ENCODE results near the gene NCSTN. TPM values are rescaled to one million over a fixed set of nuclear protein-coding genes. Genes with fewer than 3 reads are reported as not detected.

NCSTN gene
- total and polyA plus RNA-seq, 9 of the 15 experiments (the other 6 are each of a cell fraction or from before 2014, with no cell fraction given): 21.3 to 91.1 (median 57.9) TPM

DNA sequence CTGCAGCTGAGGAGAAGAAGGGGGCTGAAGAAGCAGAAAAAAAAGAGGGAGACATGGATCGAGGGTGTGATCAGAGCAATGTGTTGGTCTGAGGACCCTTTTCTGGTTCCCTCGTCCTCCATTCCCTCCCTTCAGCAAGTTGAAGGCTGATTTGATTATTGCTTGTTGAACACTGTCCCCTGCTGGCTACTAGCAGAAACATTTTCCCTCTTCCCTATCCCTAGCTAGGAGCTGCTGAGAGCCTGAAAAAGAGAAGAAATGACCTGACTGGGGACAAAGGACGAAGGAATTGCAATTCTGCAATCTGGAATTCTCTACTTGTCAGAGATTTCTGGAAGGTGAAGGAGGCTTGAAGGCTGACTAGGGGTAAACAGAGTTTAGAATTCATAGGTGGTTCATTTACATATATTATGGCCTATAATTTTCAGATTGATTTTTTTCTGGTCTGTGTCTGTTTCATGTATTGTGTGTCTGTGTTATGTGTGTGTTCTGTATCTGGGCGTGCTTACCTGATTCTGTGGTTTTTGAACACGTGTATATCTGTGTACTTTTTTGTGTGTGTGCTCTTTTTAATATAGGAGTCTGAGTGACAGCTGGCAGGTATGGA is 33.4 kb downstream of the NCSTN start (continued):
- TF ChIP-seq, protein P1, sequence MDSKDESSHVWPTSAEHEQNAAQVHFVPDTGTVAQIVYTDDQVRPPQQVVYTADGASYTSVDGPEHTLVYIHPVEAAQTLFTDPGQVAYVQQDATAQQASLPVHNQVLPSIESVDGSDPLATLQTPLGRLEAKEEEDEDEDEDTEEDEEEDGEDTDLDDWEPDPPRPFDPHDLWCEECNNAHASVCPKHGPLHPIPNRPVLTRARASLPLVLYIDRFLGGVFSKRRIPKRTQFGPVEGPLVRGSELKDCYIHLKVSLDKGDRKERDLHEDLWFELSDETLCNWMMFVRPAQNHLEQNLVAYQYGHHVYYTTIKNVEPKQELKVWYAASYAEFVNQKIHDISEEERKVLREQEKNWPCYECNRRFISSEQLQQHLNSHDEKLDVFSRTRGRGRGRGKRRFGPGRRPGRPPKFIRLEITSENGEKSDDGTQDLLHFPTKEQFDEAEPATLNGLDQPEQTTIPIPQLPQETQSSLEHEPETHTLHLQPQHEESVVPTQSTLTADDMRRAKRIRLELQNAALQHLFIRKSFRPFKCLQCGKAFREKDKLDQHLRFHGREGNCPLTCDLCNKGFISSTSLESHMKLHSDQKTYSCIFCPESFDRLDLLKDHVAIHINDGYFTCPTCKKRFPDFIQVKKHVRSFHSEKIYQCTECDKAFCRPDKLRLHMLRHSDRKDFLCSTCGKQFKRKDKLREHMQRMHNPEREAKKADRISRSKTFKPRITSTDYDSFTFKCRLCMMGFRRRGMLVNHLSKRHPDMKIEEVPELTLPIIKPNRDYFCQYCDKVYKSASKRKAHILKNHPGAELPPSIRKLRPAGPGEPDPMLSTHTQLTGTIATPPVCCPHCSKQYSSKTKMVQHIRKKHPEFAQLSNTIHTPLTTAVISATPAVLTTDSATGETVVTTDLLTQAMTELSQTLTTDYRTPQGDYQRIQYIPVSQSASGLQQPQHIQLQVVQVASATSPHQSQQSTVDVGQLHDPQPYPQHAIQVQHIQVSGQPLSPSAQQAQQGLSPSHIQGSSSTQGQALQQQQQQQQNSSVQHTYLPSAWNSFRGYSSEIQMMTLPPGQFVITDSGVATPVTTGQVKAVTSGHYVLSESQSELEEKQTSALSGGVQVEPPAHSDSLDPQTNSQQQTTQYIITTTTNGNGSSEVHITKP (IDR thresholded peaks at IDR 0.05; ENCODE audit: partially characterized antibody): peak; percentile 20
- TF ChIP-seq, protein P2, sequence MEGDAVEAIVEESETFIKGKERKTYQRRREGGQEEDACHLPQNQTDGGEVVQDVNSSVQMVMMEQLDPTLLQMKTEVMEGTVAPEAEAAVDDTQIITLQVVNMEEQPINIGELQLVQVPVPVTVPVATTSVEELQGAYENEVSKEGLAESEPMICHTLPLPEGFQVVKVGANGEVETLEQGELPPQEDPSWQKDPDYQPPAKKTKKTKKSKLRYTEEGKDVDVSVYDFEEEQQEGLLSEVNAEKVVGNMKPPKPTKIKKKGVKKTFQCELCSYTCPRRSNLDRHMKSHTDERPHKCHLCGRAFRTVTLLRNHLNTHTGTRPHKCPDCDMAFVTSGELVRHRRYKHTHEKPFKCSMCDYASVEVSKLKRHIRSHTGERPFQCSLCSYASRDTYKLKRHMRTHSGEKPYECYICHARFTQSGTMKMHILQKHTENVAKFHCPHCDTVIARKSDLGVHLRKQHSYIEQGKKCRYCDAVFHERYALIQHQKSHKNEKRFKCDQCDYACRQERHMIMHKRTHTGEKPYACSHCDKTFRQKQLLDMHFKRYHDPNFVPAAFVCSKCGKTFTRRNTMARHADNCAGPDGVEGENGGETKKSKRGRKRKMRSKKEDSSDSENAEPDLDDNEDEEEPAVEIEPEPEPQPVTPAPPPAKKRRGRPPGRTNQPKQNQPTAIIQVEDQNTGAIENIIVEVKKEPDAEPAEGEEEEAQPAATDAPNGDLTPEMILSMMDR (IDR thresholded peaks at IDR 0.05 in 2 of 3, conservative IDR thresholded peaks at IDR 0.05 in 1 of 3; ENCODE audit: insufficient read depth in 2 of 3, low read depth in 1 of 3, low read length in 3 of 3): peak; percentile 89 to 98 (median 94)
- TF ChIP-seq, protein P3, sequence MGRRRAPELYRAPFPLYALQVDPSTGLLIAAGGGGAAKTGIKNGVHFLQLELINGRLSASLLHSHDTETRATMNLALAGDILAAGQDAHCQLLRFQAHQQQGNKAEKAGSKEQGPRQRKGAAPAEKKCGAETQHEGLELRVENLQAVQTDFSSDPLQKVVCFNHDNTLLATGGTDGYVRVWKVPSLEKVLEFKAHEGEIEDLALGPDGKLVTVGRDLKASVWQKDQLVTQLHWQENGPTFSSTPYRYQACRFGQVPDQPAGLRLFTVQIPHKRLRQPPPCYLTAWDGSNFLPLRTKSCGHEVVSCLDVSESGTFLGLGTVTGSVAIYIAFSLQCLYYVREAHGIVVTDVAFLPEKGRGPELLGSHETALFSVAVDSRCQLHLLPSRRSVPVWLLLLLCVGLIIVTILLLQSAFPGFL (CRISPR knock-in tag; IDR thresholded peaks at IDR 0.05): 0 out of 2 replicates have a peak, but pooled peaks have one; percentile 71
- TF ChIP-seq, protein P4, sequence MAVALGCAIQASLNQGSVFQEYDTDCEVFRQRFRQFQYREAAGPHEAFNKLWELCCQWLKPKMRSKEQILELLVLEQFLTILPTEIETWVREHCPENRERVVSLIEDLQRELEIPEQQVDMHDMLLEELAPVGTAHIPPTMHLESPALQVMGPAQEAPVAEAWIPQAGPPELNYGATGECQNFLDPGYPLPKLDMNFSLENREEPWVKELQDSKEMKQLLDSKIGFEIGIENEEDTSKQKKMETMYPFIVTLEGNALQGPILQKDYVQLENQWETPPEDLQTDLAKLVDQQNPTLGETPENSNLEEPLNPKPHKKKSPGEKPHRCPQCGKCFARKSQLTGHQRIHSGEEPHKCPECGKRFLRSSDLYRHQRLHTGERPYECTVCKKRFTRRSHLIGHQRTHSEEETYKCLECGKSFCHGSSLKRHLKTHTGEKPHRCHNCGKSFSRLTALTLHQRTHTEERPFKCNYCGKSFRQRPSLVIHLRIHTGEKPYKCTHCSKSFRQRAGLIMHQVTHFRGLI (CRISPR knock-in tag; IDR thresholded peaks at IDR 0.05): no peak
- 0 out of 2 replicates have a peak, but pooled peaks have one; percentile 1 for TF ChIP-seq CXXC5 (CRISPR knock-in tag; IDR thresholded peaks at IDR 0.05)
- no peak for TF ChIP-seq RHOXF2B (CRISPR knock-in tag; conservative IDR thresholded peaks at IDR 0.05)
- peak; percentile 20 for TF ChIP-seq BRD9 (IDR thresholded peaks at IDR 0.05; ENCODE audit: low read depth, partially characterized antibody)
- no peak for TF ChIP-seq ZNF175 (CRISPR knock-in tag; IDR thresholded peaks at IDR 0.05; ENCODE audit: low read depth)
- no peak for TF ChIP-seq RBM25 (IDR thresholded peaks at IDR 0.05; ENCODE audit: low read depth, low read length, severe bottlenecking)
- no peak for TF ChIP-seq SETDB1 (IDR thresholded peaks at IDR 0.05; ENCODE audit: low read length)
- no peak for TF ChIP-seq TSC22D4 (tag; IDR thresholded peaks at IDR 0.05)
- TF ChIP-seq ELF1 (tag; IDR thresholded peaks at IDR 0.05): no peak
- no peak for TF ChIP-seq ZNF232 (CRISPR knock-in tag; IDR thresholded peaks at IDR 0.05)
- no peak for TF ChIP-seq LEF1 (IDR thresholded peaks at IDR 0.05)
- TF ChIP-seq HSF4 (CRISPR knock-in tag; IDR thresholded peaks at IDR 0.05; ENCODE audit: borderline replicate concordance): no peak
- TF ChIP-seq ZNF707 (CRISPR knock-in tag; conservative IDR thresholded peaks at IDR 0.05): no peak
- TF ChIP-seq DACH1 (IDR thresholded peaks at IDR 0.05; ENCODE audit: partially characterized antibody): no peak
- TF ChIP-seq RB1 (IDR thresholded peaks at IDR 0.05; ENCODE audit: low read depth): peak; percentile 77; the same call in 1 of the 2 replicates
- TF ChIP-seq RAD21 (CRISPR knock-in tag; conservative IDR thresholded peaks at IDR 0.05 in 1 of 2, IDR thresholded peaks at IDR 0.05 in 1 of 2): peak; percentile 97 to 99
- no peak for TF ChIP-seq MEIS2 (IDR thresholded peaks at IDR 0.05; ENCODE audit: partially characterized antibody)
